ENCODE data around the gene RPP25L. TPM values are rescaled to one million over a fixed set of nuclear protein-coding genes. Genes with fewer than 3 reads are reported as not detected.
A peak's percentile ranks its signal among the peaks of the same experiment; 100 is the strongest.

RPP25L gene
- total and polyA plus RNA-seq, 9 of the 15 experiments (the other 6 are each of a cell fraction or from before 2014, with no cell fraction given) = 16.3 to 43.7 (median 29.0) TPM

GRCh38 chr9:34637356-34638137, 25.6 kb upstream of the RPP25L start, which contains the start of gene SIGMAR1 (continued):
- TF ChIP-seq ZBTB49 (CRISPR knock-in tag; IDR thresholded peaks at IDR 0.05; ENCODE audit: borderline replicate concordance) (no peak), NRF1 (conservative IDR thresholded peaks at IDR 0.05 in 1 of 2, IDR thresholded peaks at IDR 0.05 in 1 of 2) (peak; percentile 42 to 63; a peak in 3 of 4 replicates), MLX (CRISPR knock-in tag; conservative IDR thresholded peaks at IDR 0.05) (no peak), GATAD2A (IDR thresholded peaks at IDR 0.05) (no peak), ZNF766 (CRISPR knock-in tag; conservative IDR thresholded peaks at IDR 0.05) (no peak), ZNF444 (CRISPR knock-in tag; IDR thresholded peaks at IDR 0.05) (no peak), TSC22D4 (tag; IDR thresholded peaks at IDR 0.05) (no peak), TEAD4 (IDR thresholded peaks at IDR 0.05; ENCODE audit: low read length) (no peak), TEAD4 (CRISPR knock-in tag; IDR thresholded peaks at IDR 0.05; ENCODE audit: borderline replicate concordance) (no peak), MAFK (IDR thresholded peaks at IDR 0.05; ENCODE audit: low read length) (no peak), PHF21A (IDR thresholded peaks at IDR 0.05; ENCODE audit: borderline replicate concordance, low read depth) (no peak), HDGF (IDR thresholded peaks at IDR 0.05) (no peak), MAFF (IDR thresholded peaks at IDR 0.05; ENCODE audit: low read length) (no peak), ZNF511 (CRISPR knock-in tag; IDR thresholded peaks at IDR 0.05) (no peak), FOXP1 (CRISPR knock-in tag; IDR thresholded peaks at IDR 0.05) (no peak), ZBTB1 (CRISPR knock-in tag; IDR thresholded peaks at IDR 0.05; ENCODE audit: borderline replicate concordance, low read depth) (0 out of 2 replicates have a peak, but pooled peaks have one; percentile 40), ILF3 (IDR thresholded peaks at IDR 0.05; ENCODE audit: borderline replicate concordance) (no peak)
- TF ChIP-seq, protein P1, sequence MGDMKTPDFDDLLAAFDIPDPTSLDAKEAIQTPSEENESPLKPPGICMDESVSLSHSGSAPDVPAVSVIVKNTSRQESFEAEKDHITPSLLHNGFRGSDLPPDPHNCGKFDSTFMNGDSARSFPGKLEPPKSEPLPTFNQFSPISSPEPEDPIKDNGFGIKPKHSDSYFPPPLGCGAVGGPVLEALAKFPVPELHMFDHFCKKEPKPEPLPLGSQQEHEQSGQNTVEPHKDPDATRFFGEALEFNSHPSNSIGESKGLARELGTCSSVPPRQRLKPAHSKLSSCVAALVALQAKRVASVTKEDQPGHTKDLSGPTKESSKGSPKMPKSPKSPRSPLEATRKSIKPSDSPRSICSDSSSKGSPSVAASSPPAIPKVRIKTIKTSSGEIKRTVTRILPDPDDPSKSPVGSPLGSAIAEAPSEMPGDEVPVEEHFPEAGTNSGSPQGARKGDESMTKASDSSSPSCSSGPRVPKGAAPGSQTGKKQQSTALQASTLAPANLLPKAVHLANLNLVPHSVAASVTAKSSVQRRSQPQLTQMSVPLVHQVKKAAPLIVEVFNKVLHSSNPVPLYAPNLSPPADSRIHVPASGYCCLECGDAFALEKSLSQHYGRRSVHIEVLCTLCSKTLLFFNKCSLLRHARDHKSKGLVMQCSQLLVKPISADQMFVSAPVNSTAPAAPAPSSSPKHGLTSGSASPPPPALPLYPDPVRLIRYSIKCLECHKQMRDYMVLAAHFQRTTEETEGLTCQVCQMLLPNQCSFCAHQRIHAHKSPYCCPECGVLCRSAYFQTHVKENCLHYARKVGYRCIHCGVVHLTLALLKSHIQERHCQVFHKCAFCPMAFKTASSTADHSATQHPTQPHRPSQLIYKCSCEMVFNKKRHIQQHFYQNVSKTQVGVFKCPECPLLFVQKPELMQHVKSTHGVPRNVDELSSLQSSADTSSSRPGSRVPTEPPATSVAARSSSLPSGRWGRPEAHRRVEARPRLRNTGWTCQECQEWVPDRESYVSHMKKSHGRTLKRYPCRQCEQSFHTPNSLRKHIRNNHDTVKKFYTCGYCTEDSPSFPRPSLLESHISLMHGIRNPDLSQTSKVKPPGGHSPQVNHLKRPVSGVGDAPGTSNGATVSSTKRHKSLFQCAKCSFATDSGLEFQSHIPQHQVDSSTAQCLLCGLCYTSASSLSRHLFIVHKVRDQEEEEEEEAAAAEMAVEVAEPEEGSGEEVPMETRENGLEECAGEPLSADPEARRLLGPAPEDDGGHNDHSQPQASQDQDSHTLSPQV (IDR thresholded peaks at IDR 0.05) = peak; percentile 56; the same call in 1 of the 2 replicates

All from K562 (cell line).